Nephron (organoid): ENCODE measurements around the gene FAM20C.
"Not testable (repeated sequence)": the region's sequence is repeated elsewhere in the genome, so short reads cannot be mapped to it uniquely, and the experiment has no call there.

ENCODE experiments used
- H3K27ac Mint-ChIP-seq, 3 experiments: 2 replicates each; pipeline ENCODE4 v1.8.0; 2020; ENCODE audit warnings: mixed read lengths in 3 of 3, mild to moderate bottlenecking in 2 of 3, moderate library complexity in 1 of 3
- H3K27me3 Mint-ChIP-seq: 2 replicates; pipeline ENCODE4 v1.8.0; 2021; ENCODE audit warnings: low read depth, mild to moderate bottlenecking, moderate library complexity, mixed read lengths
- H3K36me3 Mint-ChIP-seq: 2 replicates; pipeline ENCODE4 v1.8.0; 2020; ENCODE audit warnings: low read depth, mixed read lengths
- H3K4me1 Mint-ChIP-seq: 2 replicates; pipeline ENCODE4 v1.8.0; 2020; ENCODE audit warnings: mixed read lengths
- H3K4me3 Mint-ChIP-seq, 3 experiments: 2 replicates each; pipeline ENCODE4 v1.8.0; 2020; ENCODE audit warnings: mild to moderate bottlenecking in 3 of 3, mixed read lengths in 3 of 3, moderate library complexity in 2 of 3
- H3K9me3 Mint-ChIP-seq: 2 replicates; pipeline ENCODE4 v1.8.0; 2020; ENCODE audit warnings: mixed read lengths
- CTCF ChIP-seq, 3 experiments: fragments of 200-600 bp; sonication (generic); IDR thresholded peaks; one replicate each; pipeline ENCODE4 v1.5.0; 2021; ENCODE audit warnings: antibody characterized with exemption in 3 of 3; ENCODE audit not compliant: unreplicated experiment in 3 of 3

The FAM20C gene

GRCh38 chr7:259751-260405, 67.5 kb downstream of the FAM20C start:
- Mint-ChIP-seq H3K4me1 (peaks cover 13% of the 10 kb centered on the region), H3K4me3 (no peak overlapping the region), H3K36me3 (peaks cover 64% of the 10 kb centered on the region), H3K27me3 (no peaks in the 10 kb centered on the region), H3K27ac (no peak overlapping the region), H3K9me3 (peaks cover 12% of the 10 kb centered on the region)
- TF ChIP-seq CTCF (IDR thresholded peaks at IDR 0.05; ENCODE audit: unreplicated experiment in 3 of 3): no peak

- Mint-ChIP-seq H3K27me3 (peaks cover 2% of the 10 kb centered on the region), H3K4me3 (no peak overlapping the region), H3K4me1 (peaks cover 15% of the 10 kb centered on the region), H3K9me3 (peaks cover 12% of the 10 kb centered on the region), H3K27ac (no peak overlapping the region), H3K36me3 (peaks cover 56% of the 10 kb centered on the region)
- no peak for TF ChIP-seq CTCF (IDR thresholded peaks at IDR 0.05; ENCODE audit: unreplicated experiment in 3 of 3)
Measured at GRCh38 chr7:260441-261281, 68.3 kb downstream of the FAM20C start.

- Mint-ChIP-seq H3K36me3 (peaks cover 52% of the 10 kb centered on the region), H3K9me3 (peaks cover 12% of the 10 kb centered on the region), H3K27me3 (peaks cover 4% of the 10 kb centered on the region), H3K4me1 (peaks cover 15% of the 10 kb centered on the region), H3K4me3 (no peak overlapping the region), H3K27ac (no peak overlapping the region)
- no peak for TF ChIP-seq CTCF (IDR thresholded peaks at IDR 0.05; ENCODE audit: unreplicated experiment in 3 of 3)
Measured at GRCh38 chr7:261341-262250, 69.2 kb downstream of the FAM20C start.

- peaks cover 12% of the 10 kb centered on the region for H3K9me3 Mint-ChIP-seq
- H3K4me1 Mint-ChIP-seq: peaks cover 15% of the 10 kb centered on the region
- peaks cover 48% of the 10 kb centered on the region for H3K36me3 Mint-ChIP-seq
- no peak overlapping the region for H3K4me3 Mint-ChIP-seq
- peaks cover 4% of the 10 kb centered on the region for H3K27me3 Mint-ChIP-seq
- TF ChIP-seq CTCF (IDR thresholded peaks at IDR 0.05; ENCODE audit: unreplicated experiment in 3 of 3): no peak
- no peak overlapping the region for H3K27ac Mint-ChIP-seq
Measured at GRCh38 chr7:262251-262572, 69.8 kb downstream of the FAM20C start.

- peak; percentile 33 to 47 (median 35) for TF ChIP-seq CTCF (IDR thresholded peaks at IDR 0.05; ENCODE audit: unreplicated experiment in 3 of 3)
Measured at GRCh38 chr7:262631-263311, 70.4 kb downstream of the FAM20C start.

More at GRCh38 chr7:262631-263311, 70.4 kb downstream of the FAM20C start:
- H3K27me3 Mint-ChIP-seq, H3K27ac Mint-ChIP-seq, H3K4me3 Mint-ChIP-seq: not testable (repeated sequence)
- peaks cover 15% of the 10 kb centered on the region for H3K4me1 Mint-ChIP-seq
- H3K36me3 Mint-ChIP-seq: peaks cover 48% of the 10 kb centered on the region
- peaks cover 13% of the 10 kb centered on the region for H3K9me3 Mint-ChIP-seq
